Right atrium auricular region (tissue), 2 donors: Measurements from ENCODE around the gene KIF13A. TPM values are rescaled to one million over a fixed set of nuclear protein-coding genes. Genes with fewer than 3 reads are reported as not detected.

Experiments
- DNase-seq: peaks from one replicate; pipeline ENCODE4 v3.0.0-alpha.2; 2019; ENCODE audit warnings: low spot score
- H3K27ac ChIP-seq, 2 donors: fragments of 200-600 bp; sonication (generic); 1 replicate in 1 of 2; 2 replicates in 1 of 2; pipeline ENCODE4 v1.5.1; 2016 to 2019
- H3K27me3 ChIP-seq, 2 donors: fragments of 200-600 bp; sonication (generic); one replicate each; pipeline versions ENCODE4 v1.5.1 to v1.6.0; 2017 to 2019
- H3K36me3 ChIP-seq: fragments of 200-600 bp; sonication (generic); one replicate; pipeline ENCODE4 v1.5.1; 2016
- H3K4me1 ChIP-seq, 2 donors: fragments of 200-600 bp; sonication (generic); one replicate each; pipeline versions ENCODE4 v1.5.1 to v1.6.0; 2017 to 2019
- H3K4me3 ChIP-seq, 2 donors: fragments of 200-600 bp; sonication (generic); 1 replicate in 1 of 2; 2 replicates in 1 of 2; pipeline ENCODE4 v1.5.1; 2017 to 2019; ENCODE audit warnings: mild to moderate bottlenecking in 1 of 2, moderate library complexity in 1 of 2
- H3K9me3 ChIP-seq, 2 donors: fragments of 200-600 bp; sonication (generic); one replicate each; pipeline ENCODE4 v1.5.1; 2019
- CTCF ChIP-seq, 2 donors: fragments of 200-600 bp; sonication (generic); IDR thresholded peaks; one replicate each; pipeline ENCODE4 v1.5.1; 2019; ENCODE audit warnings: antibody characterized with exemption in 2 of 2
- total RNA-seq, 2 donors: library from RNA; depleted of rRNA; stranded (reverse); fragments of >200 nt; gene quantifications; one replicate each; pipeline ENCODE4 v1.1.0, GENCODE V29; 2016

Gene KIF13A
- total RNA-seq, 2 donors from 2014 or later, result 56.6 to 68.3 TPM

- H3K4me1 ChIP-seq, result peaks cover 0 to 7% of the 10 kb centered on the region in 2 donors
- TF ChIP-seq CTCF (IDR thresholded peaks at IDR 0.05), result no peak
- H3K27ac ChIP-seq, result no peak overlapping the region
- no peak for DNase-seq
- H3K9me3 ChIP-seq, result no peaks in the 10 kb centered on the region
- no peaks in the 10 kb centered on the region for H3K36me3 ChIP-seq
- H3K4me3 ChIP-seq, result no peak overlapping the region
- no peaks in the 10 kb centered on the region for H3K27me3 ChIP-seq
Measured at GRCh38 chr6:17709476-17709875, 278.0 kb downstream of the KIF13A start.

Other genes with a start within 250 kb of the KIF13A start
- gene NHLRC1, start 135.0 kb upstream of the KIF13A start, total RNA-seq, result 1 to 10 TPM; 1.8 to 2.4 TPM
- 10 to 100 TPM in 1 of 2 donors, 1 to 10 TPM in 1; 9.0 to 18.4 TPM for gene TPMT, start 167.4 kb upstream of the KIF13A start, total RNA-seq
- 10 to 100 TPM in 1 of 2 donors, 1 to 10 TPM in 1; 8.7 to 15.5 TPM for gene KDM1B, start 167.8 kb upstream of the KIF13A start, total RNA-seq